Activated CD4-positive, alpha-beta memory T cell treated with anti-CD3 and anti-CD28 coated beads for 36 hours (primary cell): Measurements from ENCODE around the gene IRF6. TPM values are rescaled to one million over a fixed set of nuclear protein-coding genes. Genes with fewer than 3 reads are reported as not detected.
"Not testable (repeated sequence)": the region's sequence is repeated elsewhere in the genome, so short reads cannot be mapped to it uniquely, and the experiment has no call there.

Experiments used
- CTCF ChIA-PET: fragments of 350-600 bp; sonication (Branson Sonifier 250); formaldehyde crosslinking; loops from one replicate; lab custom pipeline; 2021; ENCODE audit warnings: antibody characterized with exemption, inconsistent platforms; lab: Charles Lee
- POLR2A ChIA-PET: fragments of 350-600 bp; sonication (Branson Sonifier 250); formaldehyde crosslinking; loops from one replicate; lab custom pipeline; 2021; ENCODE audit warnings: antibody characterized with exemption; lab: Charles Lee
- DNase-seq: peaks from one replicate; pipeline ENCODE4 v3.0.0-alpha.2; 2020
- H3K27ac Mint-ChIP-seq: one replicate; pipeline ENCODE4 v1.8.0; 2021; ENCODE audit warnings: mixed read lengths
- H3K27me3 Mint-ChIP-seq: one replicate; pipeline ENCODE4 v1.8.0; 2021; ENCODE audit warnings: mixed read lengths
- H3K36me3 Mint-ChIP-seq: one replicate; pipeline ENCODE4 v1.8.0; 2021; ENCODE audit warnings: mixed read lengths
- H3K4me1 Mint-ChIP-seq: one replicate; pipeline ENCODE4 v1.8.0; 2021; ENCODE audit warnings: low read depth, mixed read lengths
- H3K4me3 Mint-ChIP-seq: one replicate; pipeline ENCODE4 v1.8.0; 2021; ENCODE audit warnings: mild to moderate bottlenecking, mixed read lengths
- H3K9me3 Mint-ChIP-seq: one replicate; pipeline ENCODE4 v1.8.0; 2021; ENCODE audit warnings: mixed read lengths
- intact Hi-C: fragments of 100-400 bp; cut with micrococcal nuclease; formaldehyde crosslinking; loops from one replicate; pipeline ENCODE4 v1.15.1; 2023
- total RNA-seq, 2 experiments: library from RNA; stranded (reverse); gene quantifications; one replicate each; pipeline ENCODE4 v1.2.3, GENCODE V29; 2021

Gene IRF6
- total RNA-seq, 2 experiments from 2014 or later = 0.07 to 0.31 TPM

GRCh38 chr1:209808059-209808581, 2.2 kb upstream of the IRF6 start:
- intact Hi-C loops = no loop called here

DNA sequence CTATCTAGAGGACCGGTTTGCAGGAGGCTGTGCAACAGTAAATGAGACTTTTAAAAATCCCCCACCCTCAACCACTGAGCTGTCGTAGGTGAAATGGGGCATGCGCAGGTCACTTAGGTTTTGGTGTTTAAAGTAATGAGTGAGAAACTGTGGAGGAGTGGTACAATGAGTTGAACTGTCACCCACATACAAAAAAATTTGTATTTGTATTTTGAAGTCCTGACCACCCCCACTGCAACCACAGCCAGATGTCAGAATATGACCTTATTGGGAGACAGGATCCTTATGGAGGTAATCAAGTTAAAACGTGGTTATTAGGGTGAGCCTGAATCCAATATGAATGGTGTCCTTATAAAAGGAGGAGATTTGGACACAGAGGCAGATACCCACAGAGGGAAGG, 1.6 kb upstream of the IRF6 start:
- intact Hi-C loops = no loop called here
- no peak overlapping the region for H3K27ac Mint-ChIP-seq
- POLR2A ChIA-PET = interaction anchor here (0.6 kb wide), 2 partner anchors 414 to 960 kb away, joined by 3 to 4 read pairs; no protein-coding TSS in a partner anchor
- H3K4me1 Mint-ChIP-seq = peaks cover 9% of the 10 kb centered on the region
- H3K9me3 Mint-ChIP-seq = no peaks in the 10 kb centered on the region
- H3K36me3 Mint-ChIP-seq = no peaks in the 10 kb centered on the region
- H3K4me3 Mint-ChIP-seq = no peak overlapping the region
- DNase-seq = no peak
- CTCF ChIA-PET = interaction anchor here (5.4 kb wide), 1 partner anchor 16 kb away, joined by 52 read pairs; no protein-coding TSS in a partner anchor
- peaks cover 5% of the 10 kb centered on the region for H3K27me3 Mint-ChIP-seq

More at GRCh38 chr1:209808059-209808581, 2.2 kb upstream of the IRF6 start:
- H3K4me1 Mint-ChIP-seq = peaks cover 9% of the 10 kb centered on the region
- ChIA-PET POLR2A (interaction anchor here (0.6 kb wide), 2 partner anchors 414 to 959 kb away, joined by 3 to 4 read pairs; no protein-coding TSS in a partner anchor), CTCF (interaction anchor here (5.4 kb wide), 1 partner anchor 15 kb away, joined by 52 read pairs; no protein-coding TSS in a partner anchor)
- H3K4me3 Mint-ChIP-seq = no peak overlapping the region
- no peak for DNase-seq
- H3K9me3 Mint-ChIP-seq = no peaks in the 10 kb centered on the region
- peaks cover 5% of the 10 kb centered on the region for H3K27me3 Mint-ChIP-seq
- no peaks in the 10 kb centered on the region for H3K36me3 Mint-ChIP-seq
- H3K27ac Mint-ChIP-seq = no peak overlapping the region

DNA sequence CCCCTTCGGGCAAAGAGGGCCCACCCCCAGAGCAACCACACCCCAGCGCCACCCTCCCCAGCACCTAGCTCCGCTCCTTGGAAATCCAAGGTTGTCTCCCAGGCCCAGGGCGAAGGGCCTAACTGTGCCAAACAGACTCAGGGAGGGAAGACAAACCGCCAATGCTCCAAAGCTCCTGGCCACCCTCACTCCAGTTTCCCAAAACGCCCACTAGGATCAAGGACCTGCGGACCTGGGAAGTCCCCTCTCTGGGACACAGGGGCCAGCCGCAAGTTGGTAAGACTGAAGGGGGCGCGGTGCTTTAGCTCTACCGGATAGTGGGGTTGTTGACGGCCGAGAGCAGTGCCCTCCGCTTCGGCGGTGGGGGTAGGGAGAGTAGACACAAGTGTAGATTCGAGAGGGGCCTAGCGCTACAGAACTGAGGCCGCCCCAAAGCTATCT, 581 bp downstream of the IRF6 start:
- DNase-seq = no peak
- Mint-ChIP-seq H3K27me3 (peaks cover 5% of the 10 kb centered on the region), H3K9me3 (no peaks in the 10 kb centered on the region), H3K4me1 (peaks cover 9% of the 10 kb centered on the region), H3K4me3 (peak overlapping the region; percentile 75), H3K36me3 (no peaks in the 10 kb centered on the region), H3K27ac (no peak overlapping the region)
- POLR2A ChIA-PET = no interaction called here
- intact Hi-C loops = no loop called here
- CTCF ChIA-PET = interaction anchor here (1.1 to 1.4 kb wide), 2 partner anchors 18 to 55 kb away, joined by 3 to 8 read pairs; no protein-coding TSS in a partner anchor

DNA sequence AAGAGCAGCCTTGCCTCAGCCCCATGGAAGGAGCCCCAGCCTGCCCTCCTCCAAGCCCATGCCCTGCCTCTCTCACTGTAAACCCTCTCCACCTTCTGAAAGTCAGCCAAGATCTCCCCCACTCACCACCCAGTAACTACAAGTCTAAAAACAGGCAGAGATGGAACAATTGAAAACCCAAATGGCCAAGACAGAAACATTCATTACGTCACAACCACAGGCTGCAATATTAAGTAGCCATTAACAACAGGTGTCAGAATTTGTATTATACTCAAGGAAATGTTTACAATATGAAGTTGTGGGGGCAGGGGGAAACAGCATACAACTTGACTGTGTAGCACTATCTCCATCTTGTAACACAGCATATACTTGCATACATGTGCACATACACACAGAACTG, 2.4 kb downstream of the IRF6 start:
- intact Hi-C loops = no loop called here
- ChIA-PET CTCF (no interaction called here), POLR2A (interaction anchor here (0.6 kb wide), 1 partner anchor 138 kb away, joined by 3 read pairs; no protein-coding TSS in a partner anchor)
- Mint-ChIP-seq H3K4me1 (peaks cover 9% of the 10 kb centered on the region), H3K4me3 (no peak overlapping the region), H3K27me3 (peaks cover 5% of the 10 kb centered on the region), H3K9me3 (no peaks in the 10 kb centered on the region), H3K36me3 (no peaks in the 10 kb centered on the region), H3K27ac (no peak overlapping the region)
- no peak for DNase-seq

GRCh38 chr1:209802780-209803152, 3.2 kb downstream of the IRF6 start:
- H3K4me3 Mint-ChIP-seq = no peak overlapping the region
- ChIA-PET CTCF (interaction anchor here (4.5 kb wide), 1 partner anchor 20 kb away, joined by 29 read pairs; no protein-coding TSS in a partner anchor), POLR2A (no interaction called here)
- H3K9me3 Mint-ChIP-seq = no peaks in the 10 kb centered on the region
- H3K27me3 Mint-ChIP-seq = peaks cover 5% of the 10 kb centered on the region
- intact Hi-C loops = no loop called here
- H3K36me3 Mint-ChIP-seq = no peaks in the 10 kb centered on the region
- no peak for DNase-seq
- peaks cover 9% of the 10 kb centered on the region for H3K4me1 Mint-ChIP-seq
- H3K27ac Mint-ChIP-seq = no peak overlapping the region

GRCh38 chr1:209802117-209802779, 3.7 kb downstream of the IRF6 start:
- H3K9me3 Mint-ChIP-seq = no peaks in the 10 kb centered on the region
- H3K27me3 Mint-ChIP-seq = peaks cover 5% of the 10 kb centered on the region
- H3K4me3 Mint-ChIP-seq = no peak overlapping the region
- DNase-seq = no peak
- no peaks in the 10 kb centered on the region for H3K36me3 Mint-ChIP-seq
- intact Hi-C loops = no loop called here
- ChIA-PET POLR2A (no interaction called here), CTCF (interaction anchor here (4.5 kb wide), 1 partner anchor 21 kb away, joined by 29 read pairs; no protein-coding TSS in a partner anchor)
- peaks cover 9% of the 10 kb centered on the region for H3K4me1 Mint-ChIP-seq
- no peak overlapping the region for H3K27ac Mint-ChIP-seq

- DNase-seq = no peak
- Mint-ChIP-seq H3K9me3 (no peaks in the 10 kb centered on the region), H3K4me1 (peaks cover 7% of the 10 kb centered on the region), H3K36me3 (no peaks in the 10 kb centered on the region), H3K27ac (no peak overlapping the region), H3K4me3 (no peak overlapping the region), H3K27me3 (peaks cover 6% of the 10 kb centered on the region)
- intact Hi-C loops = no loop called here
- ChIA-PET POLR2A (no interaction called here), CTCF (interaction anchor here (4.5 kb wide), 1 partner anchor 22 kb away, joined by 29 read pairs; no protein-coding TSS in a partner anchor)
These were observed 4.7 kb downstream of the IRF6 start for GRCh38 chr1:209800984-209801834.

DNA sequence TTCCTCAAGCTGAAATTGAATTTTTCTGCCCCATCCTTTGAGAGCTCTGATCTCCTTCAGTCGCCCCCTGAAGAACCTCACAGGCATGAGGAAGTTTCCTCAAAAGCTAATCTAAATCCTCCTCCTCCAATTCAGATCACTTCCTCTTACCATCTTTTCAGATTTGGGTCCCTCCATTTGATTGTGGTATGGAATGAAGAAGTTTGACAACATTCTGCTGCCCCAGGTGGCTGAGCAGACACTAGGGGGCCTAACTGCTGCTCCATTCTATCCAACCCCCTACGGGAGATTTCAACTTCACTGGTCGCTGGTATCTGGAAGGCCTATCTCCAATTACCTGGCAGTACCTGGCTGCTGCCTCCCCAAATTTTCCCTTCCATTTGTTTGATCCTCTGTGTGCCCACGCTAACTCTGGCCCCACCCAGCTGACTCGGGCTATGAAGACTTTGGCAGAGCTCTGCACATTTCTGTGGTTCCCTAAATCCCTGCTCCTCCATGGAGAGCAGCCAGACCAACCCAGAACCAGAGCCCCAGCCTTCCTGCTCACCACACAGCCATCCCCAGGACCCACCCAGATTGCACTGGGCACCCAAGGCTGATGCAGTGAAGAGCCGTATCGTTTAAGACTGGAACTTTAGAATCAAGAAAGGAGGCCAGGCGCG, 7.8 kb downstream of the IRF6 start:
- ChIA-PET POLR2A (no interaction called here), CTCF (interaction anchor here (1.7 kb wide), 1 partner anchor 25 kb away, joined by 8 read pairs; no protein-coding TSS in a partner anchor)
- Mint-ChIP-seq H3K4me3 (no peak overlapping the region), H3K4me1 (no peaks in the 10 kb centered on the region), H3K9me3 (no peaks in the 10 kb centered on the region), H3K36me3 (no peaks in the 10 kb centered on the region), H3K27ac (no peak overlapping the region), H3K27me3 (peaks cover 13% of the 10 kb centered on the region)
- no peak for DNase-seq
- intact Hi-C loops = no loop called here

DNA sequence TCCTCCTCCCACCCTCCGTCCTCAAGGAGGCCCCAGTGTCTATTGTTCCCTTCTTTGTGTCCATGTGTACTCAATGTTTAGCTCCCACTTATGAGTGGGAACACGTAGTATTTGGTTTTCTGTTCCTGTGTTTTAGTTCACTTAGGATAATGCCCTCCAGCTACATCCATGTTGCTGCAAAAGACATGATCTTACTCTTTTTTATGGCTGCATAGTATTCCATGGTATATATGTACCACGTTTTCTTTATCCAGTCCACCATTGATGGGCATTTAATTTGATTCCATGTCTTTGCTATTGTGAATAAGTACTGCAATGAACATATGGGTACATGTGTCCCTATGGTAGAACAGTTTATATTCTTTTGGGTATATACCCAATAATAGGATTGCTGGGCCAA, 12.2 kb downstream of the IRF6 start:
- peaks cover 13% of the 10 kb centered on the region for H3K27me3 Mint-ChIP-seq
- DNase-seq, CTCF ChIA-PET, H3K4me3 Mint-ChIP-seq, H3K9me3 Mint-ChIP-seq, H3K27ac Mint-ChIP-seq, POLR2A ChIA-PET, H3K36me3 Mint-ChIP-seq, intact Hi-C loops, H3K4me1 Mint-ChIP-seq: not testable (repeated sequence)

GRCh38 chr1:209791920-209792319, 14.0 kb downstream of the IRF6 start:
- Mint-ChIP-seq H3K4me3 (no peak overlapping the region), H3K4me1 (peaks cover 3% of the 10 kb centered on the region), H3K27me3 (peaks cover 16% of the 10 kb centered on the region), H3K9me3 (no peaks in the 10 kb centered on the region), H3K27ac (no peak overlapping the region), H3K36me3 (no peaks in the 10 kb centered on the region)
- ChIA-PET POLR2A (no interaction called here), CTCF (interaction anchor here (1.9 kb wide), 1 partner anchor 31 kb away, joined by 6 read pairs; no protein-coding TSS in a partner anchor)
- intact Hi-C loops = no loop called here
- DNase-seq = no peak

DNA sequence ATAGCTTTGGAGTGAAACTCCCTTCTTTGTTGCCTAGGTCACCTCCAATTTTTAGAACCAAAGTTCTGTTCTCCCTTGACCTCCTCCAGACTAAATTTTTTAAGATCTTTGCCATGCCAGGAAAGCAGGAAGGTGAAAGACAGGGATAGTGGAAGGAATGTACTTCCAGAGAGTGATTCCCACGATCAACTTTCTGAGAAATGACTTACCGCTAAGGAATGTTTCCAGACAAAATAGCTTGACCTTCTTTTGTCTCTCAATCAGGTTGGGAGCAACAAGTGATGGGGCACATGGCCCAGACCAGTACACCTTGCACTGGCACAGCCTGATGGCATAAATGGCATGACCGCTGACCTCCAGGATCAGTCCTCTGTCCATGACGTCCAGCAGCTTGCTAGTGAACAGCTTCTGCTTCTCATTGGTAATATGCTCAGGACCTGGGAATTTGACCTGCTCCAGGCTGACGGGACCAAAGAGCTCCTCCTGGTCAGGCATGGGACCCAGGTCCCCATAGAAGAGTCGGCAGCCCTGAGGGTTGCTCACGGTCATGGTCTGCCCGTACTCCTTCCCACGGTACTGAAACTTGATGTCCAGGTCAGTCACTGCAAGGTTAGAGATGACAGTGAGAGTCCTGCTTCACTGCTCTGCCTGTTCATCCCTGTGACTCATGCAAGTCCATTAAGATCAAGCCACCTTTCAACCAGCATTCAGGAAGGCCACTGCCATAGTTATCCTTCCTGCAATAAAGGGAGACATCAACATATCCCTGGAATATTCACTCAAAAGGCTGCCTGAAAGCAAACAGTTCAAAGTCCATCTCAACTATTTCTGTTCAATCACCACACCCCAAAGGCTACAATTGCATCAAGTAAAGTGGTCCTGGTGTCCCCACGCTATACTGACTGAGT, 15.4 kb downstream of the IRF6 start:
- intact Hi-C loops = no loop called here
- DNase-seq = no peak
- ChIA-PET CTCF (interaction anchor here (1.9 kb wide), 1 partner anchor 33 kb away, joined by 6 read pairs; no protein-coding TSS in a partner anchor), POLR2A (no interaction called here)
- Mint-ChIP-seq H3K27ac (no peak overlapping the region), H3K9me3 (no peaks in the 10 kb centered on the region), H3K36me3 (no peaks in the 10 kb centered on the region), H3K4me1 (peaks cover 3% of the 10 kb centered on the region), H3K4me3 (no peak overlapping the region), H3K27me3 (peaks cover 15% of the 10 kb centered on the region)
